Stimulated activated CD4-positive, alpha-beta T cell treated with anti-CD3 and anti-CD28 coated beads, Interleukin-2, amount 100 ng/mL, for 24 hours (primary cell): ENCODE results near the gene TUBB2A.
"Not testable (repeated sequence)": the region's sequence is repeated elsewhere in the genome, so short reads cannot be mapped to it uniquely, and the experiment has no call there.

Source experiments
- DNase-seq, 2 donors: peaks; one replicate each; pipeline ENCODE4 v3.0.0-alpha.2; 2020

The TUBB2A gene

GRCh38 chr6:3157131-3157933 is at the start of gene TUBB2A:
TUBB2A (minus strand) TSS chr6:3157544; CDS start chr6:3157463, 81 bp downstream.
- peak; percentile 85 to 88 for DNase-seq

- DNase-seq, result no peak
Measured at GRCh38 chr6:3206339-3207015, 49.1 kb upstream of the TUBB2A start.

- DNase-seq, result no peak
Measured at GRCh38 chr6:3205913-3206312, 48.6 kb upstream of the TUBB2A start.

- no peak for DNase-seq
Measured at GRCh38 chr6:3204921-3205320, 47.6 kb upstream of the TUBB2A start.

- DNase-seq, result no peak
Measured at GRCh38 chr6:3202999-3203696, 45.8 kb upstream of the TUBB2A start.

GRCh38 chr6:3201388-3201787 is 44.0 kb upstream of the TUBB2A start:
- DNase-seq, result no peak

- DNase-seq, result no peak
Measured at GRCh38 chr6:3200682-3201081, 43.3 kb upstream of the TUBB2A start.

GRCh38 chr6:3199382-3199781 is 42.0 kb upstream of the TUBB2A start:
- DNase-seq, result no peak

GRCh38 chr6:3197734-3198133 is 40.4 kb upstream of the TUBB2A start:
- DNase-seq, result not testable (repeated sequence)

GRCh38 chr6:3196770-3197169 is 39.4 kb upstream of the TUBB2A start:
- no peak for DNase-seq

GRCh38 chr6:3195695-3196497 is 38.6 kb upstream of the TUBB2A start:
- no peak for DNase-seq

GRCh38 chr6:3195420-3195694 is 38.0 kb upstream of the TUBB2A start:
- no peak for DNase-seq

GRCh38 chr6:3194535-3195419 is 37.4 kb upstream of the TUBB2A start:
- DNase-seq, result no peak

- DNase-seq, result no peak
Measured at GRCh38 chr6:3193102-3193849, 35.9 kb upstream of the TUBB2A start.

GRCh38 chr6:3190779-3191178 is 33.4 kb upstream of the TUBB2A start:
- DNase-seq, result no peak

- no peak for DNase-seq
Measured at GRCh38 chr6:3190056-3190455, 32.7 kb upstream of the TUBB2A start.

GRCh38 chr6:3189192-3189591 is 31.8 kb upstream of the TUBB2A start:
- DNase-seq, result not testable (repeated sequence)

- DNase-seq, result no peak
Measured at GRCh38 chr6:3188262-3188661, 30.9 kb upstream of the TUBB2A start.

GRCh38 chr6:3186974-3187382 is 29.6 kb upstream of the TUBB2A start:
- DNase-seq, result no peak

GRCh38 chr6:3183066-3183465 is 25.7 kb upstream of the TUBB2A start:
- DNase-seq, result no peak

- DNase-seq, result no peak
Measured at GRCh38 chr6:3181105-3181504, 23.8 kb upstream of the TUBB2A start.
